DND-41 (cell line): ENCODE measurements around the gene RGS9.
A peak's percentile ranks its signal among the peaks of the same experiment; 100 is the strongest.

Source experiments
- ATAC-seq: fragments of 200-7000 bp; cut with Tn5 transposase; 3 replicates; pipeline ENCODE4 v1.9.1; 2021; ENCODE audit warnings: low read depth; ENCODE audit not compliant: insufficient read depth
- DNase-seq: peaks from one replicate; pipeline ENCODE4 v3.0.0-alpha.2; 2020
- H2AFZ ChIP-seq: 2 replicates; pipeline ENCODE4 v1.6.0; 2012; ENCODE audit warnings: low read depth, low read length
- H3K27ac ChIP-seq: 2 replicates; pipeline ENCODE4 v1.5.1; 2012; ENCODE audit warnings: low read length, inconsistent platforms
- H3K27me3 ChIP-seq: fragments of 200-600 bp; sonication (generic); 2 replicates; pipeline ENCODE4 v1.6.0; 2012; ENCODE audit warnings: low read length, mild to moderate bottlenecking, inconsistent platforms; ENCODE audit not compliant: insufficient read depth, poor library complexity
- H3K36me3 ChIP-seq: 2 replicates; pipeline ENCODE4 v1.5.1; 2012; ENCODE audit warnings: low read length, inconsistent platforms; ENCODE audit not compliant: insufficient read depth
- H3K4me1 ChIP-seq: 2 replicates; pipeline ENCODE4 v1.5.1; 2012; ENCODE audit warnings: mild to moderate bottlenecking, low read length; ENCODE audit not compliant: insufficient read depth
- H3K4me2 ChIP-seq: 2 replicates; pipeline ENCODE4 v1.6.0; 2012; ENCODE audit warnings: mild to moderate bottlenecking, moderate library complexity, low read length, inconsistent platforms; ENCODE audit not compliant: insufficient read depth
- H3K4me3 ChIP-seq, 2 experiments: fragments of 200-600 bp in 1 of 2; shearing (Covaris generic) in 1 of 2; 2 replicates each; pipeline ENCODE4 v1.5.1; 2012 to 2016; ENCODE audit warnings: inconsistent platforms in 2 of 2, low read length in 2 of 2, mild to moderate bottlenecking in 2 of 2, low read depth in 1 of 2, moderate library complexity in 1 of 2
- H3K79me2 ChIP-seq: 2 replicates; pipeline ENCODE4 v1.6.0; 2012; ENCODE audit warnings: low read length, inconsistent platforms; ENCODE audit not compliant: insufficient read depth
- H3K9ac ChIP-seq: 2 replicates; pipeline ENCODE4 v1.6.0; 2012; ENCODE audit warnings: low read depth, mild to moderate bottlenecking, inconsistent platforms, low read length, moderate library complexity
- H3K9me3 ChIP-seq: 2 replicates; pipeline ENCODE4 v1.5.1; 2012; ENCODE audit warnings: low read length, moderate library complexity, mild to moderate bottlenecking, inconsistent platforms; ENCODE audit not compliant: insufficient read depth, severe bottlenecking
- H4K20me1 ChIP-seq: 2 replicates; pipeline ENCODE4 v1.6.0; 2012; ENCODE audit warnings: low read length; ENCODE audit not compliant: insufficient read depth
- EZH2 ChIP-seq: IDR thresholded peaks from 3 replicates; pipeline ENCODE4 v1.6.1; 2012; ENCODE audit warnings: borderline replicate concordance, low read depth, mild to moderate bottlenecking, moderate library complexity, low read length, inconsistent platforms; ENCODE audit not compliant: severe bottlenecking
- TF ChIP-seq, protein P1 (sequence below): IDR thresholded peaks from 2 replicates; pipeline ENCODE4 v1.5.1; 2012; ENCODE audit warnings: borderline replicate concordance, low read length, moderate library complexity, mild to moderate bottlenecking; ENCODE audit not compliant: poor library complexity, severe bottlenecking; ENCODE audit errors: extremely low read depth

RGS9 gene

DNA sequence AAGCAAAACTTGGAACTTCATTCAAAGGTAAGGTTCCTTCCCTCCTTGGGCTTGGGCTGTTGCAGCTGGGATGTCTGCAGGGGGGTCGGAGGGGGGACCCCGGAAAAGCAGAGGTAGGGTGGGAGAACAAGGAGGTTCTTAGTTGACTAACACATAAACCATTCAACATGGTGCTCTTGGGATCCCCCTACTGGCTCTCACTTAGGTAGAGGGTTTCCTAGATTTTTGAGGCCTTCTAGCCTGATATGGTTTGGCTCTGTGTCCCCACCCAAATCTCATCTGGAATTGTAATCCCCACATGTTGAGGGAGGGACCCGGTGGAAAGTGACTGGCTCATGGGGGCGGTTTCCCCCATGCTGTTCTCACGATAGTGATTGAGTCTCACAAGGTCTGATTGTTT, 93.9 kb downstream of the RGS9 start:
- Histone ChIP-seq H3K4me2 (no peak overlapping the region), H4K20me1 (no peaks in the 10 kb centered on the region; the same call in 1 of the 2 replicates), H3K9ac (no peak overlapping the region), H3K36me3 (no peaks in the 10 kb centered on the region), H3K27me3 (no peaks in the 10 kb centered on the region), H3K4me1 (peaks cover 27% of the 10 kb centered on the region), H3K79me2 (no peaks in the 10 kb centered on the region), H3K4me3 (no peak overlapping the region), H3K27ac (no peak overlapping the region), H3K9me3 (no peaks in the 10 kb centered on the region), H2AFZ (no peak overlapping the region)
- DNase-seq = no peak
- ATAC-seq = no peak
- TF ChIP-seq, protein P1, sequence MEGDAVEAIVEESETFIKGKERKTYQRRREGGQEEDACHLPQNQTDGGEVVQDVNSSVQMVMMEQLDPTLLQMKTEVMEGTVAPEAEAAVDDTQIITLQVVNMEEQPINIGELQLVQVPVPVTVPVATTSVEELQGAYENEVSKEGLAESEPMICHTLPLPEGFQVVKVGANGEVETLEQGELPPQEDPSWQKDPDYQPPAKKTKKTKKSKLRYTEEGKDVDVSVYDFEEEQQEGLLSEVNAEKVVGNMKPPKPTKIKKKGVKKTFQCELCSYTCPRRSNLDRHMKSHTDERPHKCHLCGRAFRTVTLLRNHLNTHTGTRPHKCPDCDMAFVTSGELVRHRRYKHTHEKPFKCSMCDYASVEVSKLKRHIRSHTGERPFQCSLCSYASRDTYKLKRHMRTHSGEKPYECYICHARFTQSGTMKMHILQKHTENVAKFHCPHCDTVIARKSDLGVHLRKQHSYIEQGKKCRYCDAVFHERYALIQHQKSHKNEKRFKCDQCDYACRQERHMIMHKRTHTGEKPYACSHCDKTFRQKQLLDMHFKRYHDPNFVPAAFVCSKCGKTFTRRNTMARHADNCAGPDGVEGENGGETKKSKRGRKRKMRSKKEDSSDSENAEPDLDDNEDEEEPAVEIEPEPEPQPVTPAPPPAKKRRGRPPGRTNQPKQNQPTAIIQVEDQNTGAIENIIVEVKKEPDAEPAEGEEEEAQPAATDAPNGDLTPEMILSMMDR = peak; percentile 15
- no peak for TF ChIP-seq EZH2

- Histone ChIP-seq H3K27me3 (no peaks in the 10 kb centered on the region), H3K79me2 (no peaks in the 10 kb centered on the region), H3K27ac (no peak overlapping the region), H3K4me3 (no peak overlapping the region), H3K9ac (no peak overlapping the region), H2AFZ (no peak overlapping the region), H3K36me3 (no peaks in the 10 kb centered on the region), H4K20me1 (no peaks in the 10 kb centered on the region; the same call in 1 of the 2 replicates), H3K9me3 (no peaks in the 10 kb centered on the region), H3K4me2 (no peak overlapping the region), H3K4me1 (peaks cover 27% of the 10 kb centered on the region)
- ATAC-seq (peak; percentile 71), DNase-seq (peak; percentile 65)
- TF ChIP-seq, protein P1 = peak; percentile 86
- no peak for TF ChIP-seq EZH2
These were observed 94.6 kb downstream of the RGS9 start for GRCh38 chr17:65231662-65232335.

DNA sequence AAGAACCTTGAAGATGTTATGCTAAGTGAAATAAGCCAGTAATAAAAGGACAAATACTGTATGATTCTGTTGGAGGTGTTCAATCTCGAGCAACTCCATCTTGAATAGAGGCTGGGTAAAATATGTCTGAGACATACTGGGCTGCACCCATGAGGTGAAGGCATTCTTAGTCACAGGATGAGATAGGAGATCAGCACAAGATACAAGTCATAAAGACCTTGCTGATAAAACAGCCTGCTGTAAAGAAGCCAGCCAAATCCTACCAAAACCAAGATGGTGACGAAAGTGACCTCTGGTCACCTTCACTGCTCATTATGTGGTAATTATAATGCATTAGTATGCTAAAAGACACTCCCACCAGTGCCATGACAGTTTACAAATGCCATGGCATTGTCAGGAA, 98.1 kb downstream of the RGS9 start:
- DNase-seq (no peak), ATAC-seq (no peak)
- no peak overlapping the region for H3K27ac ChIP-seq
- no peaks in the 10 kb centered on the region for H4K20me1 ChIP-seq
- H3K9ac ChIP-seq = no peak overlapping the region
- H3K9me3 ChIP-seq = no peaks in the 10 kb centered on the region
- no peak overlapping the region for H3K4me2 ChIP-seq
- H3K4me3 ChIP-seq = no peak overlapping the region
- no peak overlapping the region for H2AFZ ChIP-seq
- no peaks in the 10 kb centered on the region for H3K79me2 ChIP-seq
- no peaks in the 10 kb centered on the region for H3K36me3 ChIP-seq
- TF ChIP-seq EZH2 = no peak
- TF ChIP-seq, protein P1 = no peak
- H3K27me3 ChIP-seq = no peaks in the 10 kb centered on the region
- H3K4me1 ChIP-seq = peaks cover under 1% of the 10 kb centered on the region; the same call in 1 of the 2 replicates

DNA sequence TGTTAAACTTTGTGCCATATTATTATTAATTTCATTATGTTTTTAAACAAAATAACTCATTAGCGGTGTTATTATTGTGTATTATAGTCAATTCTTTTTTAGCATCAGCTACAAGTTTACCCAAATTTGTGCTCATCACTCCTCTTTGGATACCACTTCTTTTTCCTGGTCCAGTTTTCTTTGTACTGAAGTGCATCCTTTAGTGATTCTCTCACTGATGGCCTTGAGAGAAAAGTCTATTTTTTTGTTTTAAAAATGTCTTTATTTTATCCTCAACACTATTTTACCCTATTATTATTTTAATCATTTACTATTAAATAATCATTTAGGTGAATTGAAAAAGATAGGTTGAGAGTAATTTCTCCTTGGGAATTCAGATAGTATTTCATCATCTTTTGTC, 99.2 kb downstream of the RGS9 start:
- TF ChIP-seq EZH2 = no peak
- TF ChIP-seq, protein P1 = no peak
- H3K4me3 ChIP-seq = no peak overlapping the region
- H3K36me3 ChIP-seq = no peaks in the 10 kb centered on the region
- H3K27ac ChIP-seq = no peak overlapping the region
- H3K27me3 ChIP-seq = no peaks in the 10 kb centered on the region
- no peaks in the 10 kb centered on the region for H3K79me2 ChIP-seq
- no peaks in the 10 kb centered on the region for H4K20me1 ChIP-seq
- no peaks in the 10 kb centered on the region for H3K9me3 ChIP-seq
- H3K9ac ChIP-seq = no peak overlapping the region
- H3K4me1 ChIP-seq = no peaks in the 10 kb centered on the region
- DNase-seq = no peak
- H2AFZ ChIP-seq = no peak overlapping the region
- ATAC-seq = no peak
- no peak overlapping the region for H3K4me2 ChIP-seq
